GM12878 (cell line): ENCODE data around the gene THAP9. TPM values are rescaled to one million over a fixed set of nuclear protein-coding genes. Genes with fewer than 3 reads are reported as not detected.

Experiments
- BACH1 ChIP-seq: fragments of 450-650 bp; IDR thresholded peaks from 2 replicates; pipeline ENCODE4 v1.6.1; 2017; ENCODE audit warnings: mild to moderate bottlenecking, borderline replicate concordance
- BRCA1 ChIP-seq: IDR thresholded peaks from 2 replicates; pipeline ENCODE4 v1.6.1; 2011; ENCODE audit warnings: low read depth, low read length, improper control_type of control experiment
- DPF2 ChIP-seq: fragments of 450-650 bp; IDR thresholded peaks from 2 replicates; pipeline ENCODE4 v1.6.1; 2017; ENCODE audit warnings: mild to moderate bottlenecking
- ETV6 ChIP-seq, 2 experiments: fragments of 450-650 bp in 1 of 2; IDR thresholded peaks in 1 of 2; conservative IDR thresholded peaks in 1 of 2; 2 replicates each; pipeline ENCODE4 v1.6.1; 2014; ENCODE audit warnings: antibody characterized with exemption in 1 of 2, borderline replicate concordance in 1 of 2, low read depth in 1 of 2, mild to moderate bottlenecking in 1 of 2, moderate library complexity in 1 of 2
- EZH2 ChIP-seq: IDR thresholded peaks from 2 replicates; pipeline ENCODE4 v1.6.1; 2012; ENCODE audit warnings: low read depth, mild to moderate bottlenecking, control low read depth, inconsistent platforms, low read length, borderline replicate concordance; ENCODE audit not compliant: control insufficient read depth
- FOS ChIP-seq: IDR thresholded peaks from 3 replicates; pipeline ENCODE4 v1.6.1; 2011; ENCODE audit warnings: borderline replicate concordance; ENCODE audit not compliant: insufficient read length; ENCODE audit errors: extremely low read depth
- FOXK2 ChIP-seq: fragments of 450-650 bp; IDR thresholded peaks from 2 replicates; pipeline ENCODE4 v1.6.1; 2017; ENCODE audit warnings: mild to moderate bottlenecking, moderate library complexity
- FOXM1 ChIP-seq: IDR thresholded peaks from 2 replicates; pipeline ENCODE4 v1.6.1; 2012; ENCODE audit warnings: low read depth, mild to moderate bottlenecking, inconsistent platforms, low read length, moderate library complexity
- HDGF ChIP-seq: fragments of 450-650 bp; IDR thresholded peaks from 2 replicates; pipeline ENCODE4 v1.6.1; 2016; ENCODE audit warnings: antibody characterized with exemption
- IKZF2 ChIP-seq, 2 experiments: fragments of 450-650 bp; IDR thresholded peaks; 2 replicates each; pipeline ENCODE4 v1.6.1; 2017; ENCODE audit warnings: mild to moderate bottlenecking in 2 of 2, moderate library complexity in 2 of 2
- MTA3 ChIP-seq: IDR thresholded peaks from 2 replicates; pipeline ENCODE4 v1.6.1; 2012; ENCODE audit warnings: low read length, inconsistent platforms, borderline replicate concordance
- NFIC ChIP-seq: IDR thresholded peaks from 2 replicates; pipeline ENCODE4 v1.6.1; 2012; ENCODE audit warnings: low read depth, mild to moderate bottlenecking, inconsistent platforms, low read length, moderate library complexity
- RB1 ChIP-seq: fragments of 450-650 bp; formaldehyde crosslinking; IDR thresholded peaks from 2 replicates; pipeline ENCODE4 v1.6.1; 2017; ENCODE audit warnings: mild to moderate bottlenecking, borderline replicate concordance
- RCOR1 ChIP-seq: conservative IDR thresholded peaks from 2 replicates; pipeline ENCODE4 v1.6.1; 2012; ENCODE audit warnings: low read depth, low read length, improper control_type of control experiment
- REST ChIP-seq: IDR thresholded peaks from 2 replicates; pipeline ENCODE4 v1.6.1; 2012; ENCODE audit warnings: mild to moderate bottlenecking, low read depth, low read length
- STAT3 ChIP-seq: IDR thresholded peaks from 2 replicates; pipeline ENCODE4 v1.6.1; 2011; ENCODE audit warnings: low read depth, low read length, improper control_type of control experiment
- TCF12 ChIP-seq: IDR thresholded peaks from 2 replicates; pipeline ENCODE4 v1.6.1; 2011; ENCODE audit warnings: low read depth, mild to moderate bottlenecking, low read length
- WRNIP1 ChIP-seq: IDR thresholded peaks from 2 replicates; pipeline ENCODE4 v1.6.1; 2011; ENCODE audit warnings: low read depth, low read length, improper control_type of control experiment, borderline replicate concordance
- ZBTB4 ChIP-seq: fragments of 450-650 bp; formaldehyde crosslinking; IDR thresholded peaks from 2 replicates; pipeline ENCODE4 v1.4.0; 2022; ENCODE audit warnings: mild to moderate bottlenecking, moderate library complexity
- ZNF274 ChIP-seq: IDR thresholded peaks from one replicate; pipeline ENCODE4 v1.8.0; 2011; ENCODE audit not compliant: insufficient read length, insufficient read depth
- polyA plus RNA-seq, 11 experiments: library from polyadenylated mRNA; depleted of rRNA in 4 of 11; unstranded in 6 of 11; stranded (reverse) in 5 of 11; fragments of >200 nt; fragmentation: Nextera tagmentation in 4 of 11; fragmentation: Illumina TruSeq in 1 of 11; extraction: Ambion mirVana in 4 of 11; extraction: Trizol in 1 of 11; gene quantifications; 1 replicate in 1 of 11; 2 replicates in 10 of 11; pipeline versions ENCODE4 v1.2.1 to v1.2.3, GENCODE V29; 2011 to 2016; ENCODE audit warnings: inconsistent platforms in 2 of 11, missing spikeins in 2 of 11, low read depth in 1 of 11
- total RNA-seq, 4 experiments: library from RNA; depleted of rRNA in 3 of 4; stranded (reverse); fragments of >200 nt in 3 of 4; fragmentation: Illumina TruSeq in 1 of 4; extraction: Trizol in 1 of 4; gene quantifications; 2 replicates each; pipeline versions ENCODE4 v1.2.1 to v1.2.3, GENCODE V29; 2013 to 2021

Gene THAP9
- total and polyA plus RNA-seq, 10 of the 15 experiments (the other 5 are each of a cell fraction or from before 2014, with no cell fraction given): 2.1 to 4.9 (median 3.3) TPM

DNA sequence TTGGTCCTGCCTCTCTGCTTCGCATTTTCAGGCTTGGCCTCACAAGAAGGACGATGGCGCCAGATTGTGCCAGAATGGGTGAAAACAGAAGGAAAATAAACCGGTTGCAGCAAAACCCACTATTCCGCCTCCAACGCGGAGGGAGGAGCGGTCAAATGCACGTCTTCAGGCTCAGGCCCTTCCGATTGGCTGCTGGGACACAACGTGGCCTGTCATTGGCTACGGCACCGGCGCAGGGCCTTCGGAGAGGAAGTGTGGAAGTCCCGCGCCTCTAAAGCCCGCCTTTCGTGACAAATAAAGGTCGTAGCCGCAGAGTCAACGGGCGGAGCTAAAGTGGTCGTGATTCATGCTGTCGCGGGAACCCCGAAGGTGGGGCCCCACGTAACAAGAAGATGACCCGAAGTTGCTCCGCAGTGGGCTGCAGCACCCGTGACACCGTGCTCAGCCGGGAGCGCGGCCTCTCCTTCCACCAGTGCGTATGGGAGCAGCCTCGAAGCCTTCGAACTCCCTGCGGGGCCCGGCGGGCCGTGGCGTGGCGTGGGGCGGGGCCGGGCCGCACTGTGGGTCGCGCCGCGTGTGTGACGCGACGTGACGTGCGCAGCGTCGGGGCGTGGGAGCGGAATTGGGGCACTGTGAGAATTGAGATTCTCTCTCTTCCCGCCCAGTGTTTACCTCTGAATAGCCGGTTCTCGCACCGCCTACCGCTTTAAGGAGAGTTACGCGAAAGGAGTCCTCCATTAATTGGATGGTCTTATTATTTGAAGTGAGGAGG, at the start of gene THAP9 (continued):
- TF ChIP-seq TCF12 (0 out of 2 replicates have a peak, but pooled peaks have one; percentile 10), FOXM1 (0 out of 2 replicates have a peak, but pooled peaks have one; percentile 67), STAT3 (no peak), BACH1 (peak; percentile 99), RB1 (peak; percentile 84; the same call in 1 of the 2 replicates), ETV6 (conservative IDR thresholded peaks at IDR 0.05 in 1 of 2, IDR thresholded peaks at IDR 0.05 in 1 of 2; ENCODE audit: borderline replicate concordance in 1 of 2, low read depth in 1 of 2) (peak in 1 of 2 experiments; percentile 45; a peak in 1 of 4 replicates), FOS (peak; percentile 87), ZNF274 (no peak), IKZF2 (IDR thresholded peaks at IDR 0.05) (no peak), FOXK2 (no peak), RCOR1 (peak; percentile 64; the same call in 1 of the 2 replicates), NFIC (no peak), EZH2 (no peak), DPF2 (peak; percentile 86), BRCA1 (peak; percentile 62; the same call in 1 of the 2 replicates), WRNIP1 (no peak), MTA3 (no peak; the same call in 1 of the 2 replicates), HDGF (0 out of 2 replicates have a peak, but pooled peaks have one; percentile 14), REST (0 out of 2 replicates have a peak, but pooled peaks have one; percentile 53), ZBTB4 (CRISPR knock-in tag) (no peak)
